A549 (cell line): ENCODE measurements around the gene ASXL3. TPM values are rescaled to one million over a fixed set of nuclear protein-coding genes. Genes with fewer than 3 reads are reported as not detected.

Source experiments
- ATAC-seq, 2 experiments: fragments of 200-7000 bp in 1 of 2; fragments of >200 bp in 1 of 2; cut with Nextera tagmentation in 1 of 2; cut with Tn5 transposase in 1 of 2; 3 replicates each; pipeline versions ENCODE4 v1.8.0 to v1.9.1; 2018 to 2020; ENCODE audit warnings: mild to moderate bottlenecking in 1 of 2, moderate library complexity in 1 of 2
- CTCF ChIA-PET: fragments of 300-600 bp; sonication (Branson Sonifier 250); formaldehyde crosslinking; extraction: SDS; loops from one replicate; lab custom pipeline; 2021; ENCODE audit warnings: antibody characterized with exemption, inconsistent platforms; lab: Yijun Ruan, JAX
- POLR2A ChIA-PET: fragments of 350-600 bp; formaldehyde crosslinking; extraction: SDS; loops from one replicate; lab custom pipeline; 2021; ENCODE audit warnings: antibody characterized with exemption, inconsistent platforms; lab: Yijun Ruan, JAX
- DNase-seq, 2 experiments: peaks; one replicate each; pipeline versions ENCODE4 v3.0.0 to v3.0.0-alpha.2; 2011 to 2016; ENCODE audit warnings: low read depth in 1 of 2, low spot score in 1 of 2
- FAIRE-seq: peaks from 2 replicates; lab custom pipeline; 2011; peaks lifted over from hg19 to GRCh38; lab: Jason Lieb, UNC
- H3K27ac ChIP-seq, 2 experiments: fragments of >200 bp; sonication (Bioruptor Twin); formaldehyde crosslinking; 3 replicates each; pipeline ENCODE4 v1.5.1; 2016 to 2017
- H3K4me1 ChIP-seq: fragments of >200 bp; sonication (Bioruptor Twin); formaldehyde crosslinking; 3 replicates; pipeline ENCODE4 v1.6.1; 2016
- H3K4me2 ChIP-seq: fragments of >200 bp; sonication (Bioruptor Twin); formaldehyde crosslinking; 3 replicates; pipeline ENCODE4 v1.6.1; 2016
- H3K4me3 ChIP-seq: fragments of >200 bp; sonication (Bioruptor Twin); formaldehyde crosslinking; 3 replicates; pipeline ENCODE4 v1.5.1; 2016
- H3K9me3 ChIP-seq: fragments of >200 bp; sonication (Bioruptor Twin); formaldehyde crosslinking; 3 replicates; pipeline ENCODE4 v1.6.1; 2016
- ATOH8 ChIP-seq: fragments of 250-450 bp; sonication (Bioruptor Pico); IDR thresholded peaks from 2 replicates; pipeline ENCODE4 v1.5.0; 2020; ENCODE audit warnings: low read depth, mild to moderate bottlenecking, moderate library complexity
- BCL3 ChIP-seq: fragments of >200 bp; sonication (Bioruptor Twin); formaldehyde crosslinking; IDR thresholded peaks from 3 replicates; pipeline ENCODE4 v1.6.1; 2016
- CBX8 ChIP-seq: fragments of 200-600 bp; sonication (generic); IDR thresholded peaks from 2 replicates; pipeline ENCODE4 v1.6.1; 2016
- CTCF ChIP-seq: fragments of >200 bp; sonication (Bioruptor Twin); formaldehyde crosslinking; IDR thresholded peaks from 3 replicates; pipeline ENCODE4 v1.5.1; 2016
- E2F6 ChIP-seq: IDR thresholded peaks from 2 replicates; pipeline ENCODE4 v1.6.1; 2012; ENCODE audit warnings: low read depth, borderline replicate concordance
- EHF ChIP-seq: fragments of 250-450 bp; sonication (Bioruptor Pico); IDR thresholded peaks from 2 replicates; pipeline ENCODE4 v1.5.0; 2020; ENCODE audit warnings: mild to moderate bottlenecking
- EP300 ChIP-seq, 2 experiments: fragments of >200 bp; sonication (Bioruptor Twin); formaldehyde crosslinking; IDR thresholded peaks; 2 replicates in 1 of 2; 3 replicates in 1 of 2; pipeline ENCODE4 v1.6.1; 2016 to 2017
- FOSL2 ChIP-seq, 2 experiments: fragments of 450-650 bp in 1 of 2; fragments of >200 bp in 1 of 2; sonication (Bioruptor Twin) in 1 of 2; formaldehyde crosslinking; IDR thresholded peaks; 2 replicates each; pipeline versions ENCODE4 v1.5.0 to v1.6.1; 2016 to 2020; ENCODE audit warnings: mild to moderate bottlenecking in 1 of 2, moderate library complexity in 1 of 2
- FOXS1 ChIP-seq: fragments of 250-450 bp; sonication (Bioruptor Pico); IDR thresholded peaks from 2 replicates; pipeline ENCODE4 v1.5.0; 2020; ENCODE audit warnings: mild to moderate bottlenecking, moderate library complexity
- GATA3 ChIP-seq: IDR thresholded peaks from 2 replicates; pipeline ENCODE4 v1.6.1; 2012; ENCODE audit warnings: borderline replicate concordance
- HMGXB4 ChIP-seq: fragments of 250-450 bp; sonication (Bioruptor Pico); IDR thresholded peaks from 2 replicates; pipeline ENCODE4 v1.5.0; 2021; ENCODE audit warnings: mild to moderate bottlenecking, moderate library complexity, borderline replicate concordance
- HOXB13 ChIP-seq: fragments of 250-450 bp; sonication (Bioruptor Pico); IDR thresholded peaks from 2 replicates; pipeline ENCODE4 v1.5.0; 2020; ENCODE audit warnings: low read depth, mild to moderate bottlenecking, moderate library complexity
- HOXB5 ChIP-seq: fragments of 250-450 bp; sonication (Bioruptor Pico); IDR thresholded peaks from 2 replicates; pipeline ENCODE4 v1.5.0; 2020; ENCODE audit warnings: mild to moderate bottlenecking, moderate library complexity
- JUN ChIP-seq, 2 experiments: fragments of >200 bp; sonication (Bioruptor Twin); formaldehyde crosslinking; IDR thresholded peaks; 2 replicates in 1 of 2; 3 replicates in 1 of 2; pipeline ENCODE4 v1.6.1; 2016 to 2017
- MAX ChIP-seq: IDR thresholded peaks from 2 replicates; pipeline ENCODE4 v1.6.1; 2012
- MYC ChIP-seq: IDR thresholded peaks from 2 replicates; pipeline ENCODE4 v1.6.1; 2012; ENCODE audit warnings: mild to moderate bottlenecking, inconsistent platforms, low read length, improper control_type of control experiment, borderline replicate concordance
- NFE2L2 ChIP-seq: fragments of 150-350 bp; conservative IDR thresholded peaks from 2 replicates; pipeline ENCODE4 v1.6.1; 2014; ENCODE audit warnings: low read length
- NPAS2 ChIP-seq: fragments of 250-450 bp; sonication (Bioruptor Pico); IDR thresholded peaks from 2 replicates; pipeline ENCODE4 v1.8.0; 2022; ENCODE audit warnings: mild to moderate bottlenecking, moderate library complexity, borderline replicate concordance
- PBX3 ChIP-seq: IDR thresholded peaks from 2 replicates; pipeline ENCODE4 v1.6.1; 2012
- PHF8 ChIP-seq: fragments of 200-600 bp; sonication (generic); IDR thresholded peaks from 2 replicates; pipeline ENCODE4 v1.6.1; 2016; ENCODE audit warnings: low read depth, mild to moderate bottlenecking, antibody characterized with exemption, moderate library complexity, borderline replicate concordance
- RAD21 ChIP-seq, 2 experiments: fragments of >200 bp in 1 of 2; sonication (Bioruptor Twin) in 1 of 2; formaldehyde crosslinking in 1 of 2; IDR thresholded peaks in 1 of 2; conservative IDR thresholded peaks in 1 of 2; 2 replicates in 1 of 2; 3 replicates in 1 of 2; pipeline ENCODE4 v1.6.1; 2012 to 2018; ENCODE audit warnings: inconsistent platforms in 1 of 2
- RARB ChIP-seq: fragments of 250-450 bp; sonication (Bioruptor Pico); IDR thresholded peaks from 2 replicates; pipeline ENCODE4 v1.8.0; 2021; ENCODE audit warnings: mild to moderate bottlenecking, moderate library complexity
- RFX5 ChIP-seq: fragments of 450-650 bp; IDR thresholded peaks from 2 replicates; pipeline ENCODE4 v1.7.1; 2014; ENCODE audit warnings: antibody characterized with exemption, mild to moderate bottlenecking, moderate library complexity
- RNF2 ChIP-seq: fragments of 200-600 bp; sonication (generic); IDR thresholded peaks from 2 replicates; pipeline ENCODE4 v1.6.1; 2016; ENCODE audit warnings: low read depth, mild to moderate bottlenecking, antibody characterized with exemption, moderate library complexity, borderline replicate concordance
- SMC3 ChIP-seq: fragments of >200 bp; sonication (Bioruptor Twin); formaldehyde crosslinking; IDR thresholded peaks from 3 replicates; pipeline ENCODE4 v1.6.1; 2018; ENCODE audit warnings: inconsistent platforms
- SREBF2 ChIP-seq: fragments of 450-650 bp; IDR thresholded peaks from 2 replicates; pipeline ENCODE4 v1.6.1; 2014; ENCODE audit warnings: mild to moderate bottlenecking, moderate library complexity
- TFCP2L1 ChIP-seq: fragments of 250-450 bp; sonication (Bioruptor Pico); IDR thresholded peaks from 2 replicates; pipeline ENCODE4 v1.5.0; 2021; ENCODE audit warnings: mild to moderate bottlenecking
- TP53 ChIP-seq: fragments of 250-450 bp; sonication (Bioruptor Pico); IDR thresholded peaks from 2 replicates; pipeline ENCODE4 v1.5.0; 2021; ENCODE audit warnings: mild to moderate bottlenecking, moderate library complexity
- ZC3H11A ChIP-seq: fragments of 450-650 bp; IDR thresholded peaks from 2 replicates; pipeline ENCODE4 v1.6.1; 2014; ENCODE audit warnings: antibody characterized with exemption, mild to moderate bottlenecking
- ZFP36 ChIP-seq: fragments of 450-650 bp; IDR thresholded peaks from 2 replicates; pipeline ENCODE4 v1.6.1; 2014; ENCODE audit warnings: borderline replicate concordance; ENCODE audit not compliant: partially characterized antibody
- ZNF302 ChIP-seq: fragments of 250-450 bp; sonication (Bioruptor Pico); IDR thresholded peaks from 2 replicates; pipeline ENCODE4 v1.9.0; 2021; ENCODE audit warnings: inconsistent platforms, mild to moderate bottlenecking, moderate library complexity
- ZSCAN20 ChIP-seq: fragments of 250-450 bp; sonication (Bioruptor Pico); IDR thresholded peaks from 2 replicates; pipeline ENCODE4 v1.8.0; 2022; ENCODE audit warnings: mild to moderate bottlenecking, moderate library complexity
- WGBS: methylation state at CpG from one replicate; pipeline ENCODE4 v1.1.6; 2017; ENCODE audit errors: missing lambda C conversion rate; 5-methylcytosine and 5-hydroxymethylcytosine counted together
- polyA plus RNA-seq, 4 experiments: library from polyadenylated mRNA; depleted of rRNA in 3 of 4; stranded (reverse); fragments of >200 nt; fragmentation: RNase III in 1 of 4; extraction: RNeasy Plus Mini Kit Qiagen cat#74134 plus additional on column Dnase treatment in 1 of 4; gene quantifications; 2 replicates in 3 of 4; 3 replicates in 1 of 4; pipeline ENCODE4 v1.2.3, GENCODE V29; 2011 to 2017

Gene ASXL3
- polyA plus RNA-seq, 2 of the 4 experiments (the other 2 are of a cell fraction), result not detected

- H3K4me2 ChIP-seq, result no peak overlapping the region
- no peak for FAIRE-seq
- ChIA-PET POLR2A (no interaction called here), CTCF (no interaction called here)
- TF ChIP-seq NFE2L2 (no peak), RAD21 (conservative IDR thresholded peaks at IDR 0.05 in 1 of 2, IDR thresholded peaks at IDR 0.05 in 1 of 2) (no peak), RFX5 (no peak), TFCP2L1 (CRISPR knock-in tag) (no peak), SREBF2 (no peak), HOXB13 (CRISPR knock-in tag) (no peak), ZNF302 (CRISPR knock-in tag) (no peak), ZFP36 (no peak), PBX3 (no peak), MYC (no peak), FOXS1 (no peak), NPAS2 (CRISPR knock-in tag) (no peak), RNF2 (no peak), EHF (CRISPR knock-in tag) (no peak), BCL3 (no peak), ZC3H11A (no peak), RARB (CRISPR knock-in tag) (no peak)
- TF ChIP-seq, all 56 proteins: peak for 0
- no peak overlapping the region for H3K4me3 ChIP-seq
- H3K9me3 ChIP-seq, result no peaks in the 10 kb centered on the region
- whole genome bisulfite sequencing, result 4% methylated on average over 2 of the region's 2 CpGs
- ATAC-seq, result no peak
- H3K27ac ChIP-seq, result no peak overlapping the region
- DNase-seq, result no peak
- no peaks in the 10 kb centered on the region for H3K4me1 ChIP-seq
Observed at GRCh38 chr18:33540392-33540791, 37.6 kb upstream of the ASXL3 start.

GRCh38 chr18:33541316-33541715 lies 36.7 kb upstream of the ASXL3 start:
- no peak overlapping the region for H3K27ac ChIP-seq
- ATAC-seq (no peak), FAIRE-seq (no peak), DNase-seq (no peak)
- H3K4me1 ChIP-seq, result no peaks in the 10 kb centered on the region
- TF ChIP-seq FOSL2 (IDR thresholded peaks at IDR 0.05) (no peak), FOSL2 (CRISPR knock-in tag; IDR thresholded peaks at IDR 0.05) (no peak), ZSCAN20 (CRISPR knock-in tag) (no peak), HMGXB4 (CRISPR knock-in tag) (no peak), CBX8 (no peak), MAX (no peak), SMC3 (no peak), EP300 (IDR thresholded peaks at IDR 0.05) (no peak), E2F6 (no peak), PHF8 (no peak), JUN (IDR thresholded peaks at IDR 0.05) (no peak), NPAS2 (CRISPR knock-in tag) (no peak), CTCF (no peak), HOXB5 (CRISPR knock-in tag) (no peak), TP53 (CRISPR knock-in tag) (no peak), GATA3 (no peak), ATOH8 (CRISPR knock-in tag) (no peak), MYC (no peak)
- no peak overlapping the region for H3K4me2 ChIP-seq
- no peaks in the 10 kb centered on the region for H3K9me3 ChIP-seq
- WGBS, result 4% methylated on average over 3 of the region's 3 CpGs
- ChIA-PET CTCF (interaction anchor here (0.6 kb wide), 1 partner anchor 773 kb away, joined by 3 read pairs; no protein-coding TSS in a partner anchor), POLR2A (no interaction called here)
- no peak overlapping the region for H3K4me3 ChIP-seq
